Measurements from ENCODE around the gene FBXO21.
"Not testable (repeated sequence)": the region's sequence is repeated elsewhere in the genome, so short reads cannot be mapped to it uniquely, and the experiment has no call there.

FBXO21 gene

DNA sequence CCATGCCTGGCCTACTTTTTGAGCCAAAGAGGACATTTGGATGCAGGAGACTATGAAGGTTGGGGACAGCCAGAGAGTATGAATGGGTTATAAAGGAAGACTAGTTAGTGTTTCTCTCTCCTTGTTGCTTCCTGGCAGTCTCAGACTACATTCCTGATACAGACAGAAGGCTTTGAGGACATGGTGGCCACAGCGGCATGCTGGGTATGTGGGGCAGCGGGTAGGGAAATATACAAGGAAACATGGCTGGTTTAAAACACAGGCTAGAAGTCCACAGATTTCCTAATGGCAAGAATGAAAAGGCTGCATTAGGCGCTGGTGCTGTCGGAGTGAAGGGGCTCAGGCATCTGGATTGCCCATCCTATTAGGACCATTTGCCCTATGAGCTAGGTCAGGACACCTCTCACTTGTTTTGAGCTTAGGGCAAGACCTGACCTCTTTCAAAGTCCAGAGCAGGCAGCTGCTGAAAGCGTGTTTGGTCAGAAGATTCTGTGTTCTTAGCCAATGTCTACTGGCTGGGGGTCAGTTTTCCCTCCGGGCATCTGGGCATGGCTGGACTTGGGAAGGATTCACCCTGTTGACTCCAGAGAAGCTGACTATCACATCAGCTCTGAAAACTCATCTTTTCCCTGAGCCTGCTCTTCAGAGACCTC lies 20.1 kb upstream of the FBXO21 start:
- H3K27ac Mint-ChIP-seq = no peak overlapping the region
- no peak for ATAC-seq
- no peaks in the 10 kb centered on the region for H3K9me3 Mint-ChIP-seq
- no peak overlapping the region for H3K4me3 Mint-ChIP-seq
- H3K4me1 Mint-ChIP-seq = no peaks in the 10 kb centered on the region
- H3K27me3 Mint-ChIP-seq = peaks cover 27% of the 10 kb centered on the region
- DNase-seq = no peak

DNA sequence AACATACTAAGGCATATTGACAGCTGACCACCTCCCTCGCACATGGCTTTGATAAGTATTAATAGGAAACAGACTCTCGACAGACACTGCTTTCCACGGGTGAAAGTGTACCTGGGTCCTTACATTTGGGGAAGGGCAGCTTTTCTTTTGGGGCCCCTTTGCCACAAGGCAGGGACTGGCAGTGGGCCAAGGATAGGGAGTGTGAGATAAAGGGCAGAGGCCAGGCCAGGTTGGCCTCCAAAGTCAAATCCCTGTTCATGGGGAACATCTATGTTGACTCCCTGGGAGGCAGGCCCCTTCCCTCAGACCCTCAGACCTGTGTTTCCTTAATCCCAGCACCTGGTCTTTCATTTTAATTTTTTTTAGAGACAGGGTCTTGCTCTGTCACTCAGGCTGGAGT lies 19.4 kb upstream of the FBXO21 start:
- Mint-ChIP-seq H3K4me3 (no peak overlapping the region), H3K9me3 (no peaks in the 10 kb centered on the region), H3K27me3 (peaks cover 35% of the 10 kb centered on the region), H3K4me1 (no peaks in the 10 kb centered on the region), H3K27ac (no peak overlapping the region)
- ATAC-seq (no peak), DNase-seq (no peak)

DNA sequence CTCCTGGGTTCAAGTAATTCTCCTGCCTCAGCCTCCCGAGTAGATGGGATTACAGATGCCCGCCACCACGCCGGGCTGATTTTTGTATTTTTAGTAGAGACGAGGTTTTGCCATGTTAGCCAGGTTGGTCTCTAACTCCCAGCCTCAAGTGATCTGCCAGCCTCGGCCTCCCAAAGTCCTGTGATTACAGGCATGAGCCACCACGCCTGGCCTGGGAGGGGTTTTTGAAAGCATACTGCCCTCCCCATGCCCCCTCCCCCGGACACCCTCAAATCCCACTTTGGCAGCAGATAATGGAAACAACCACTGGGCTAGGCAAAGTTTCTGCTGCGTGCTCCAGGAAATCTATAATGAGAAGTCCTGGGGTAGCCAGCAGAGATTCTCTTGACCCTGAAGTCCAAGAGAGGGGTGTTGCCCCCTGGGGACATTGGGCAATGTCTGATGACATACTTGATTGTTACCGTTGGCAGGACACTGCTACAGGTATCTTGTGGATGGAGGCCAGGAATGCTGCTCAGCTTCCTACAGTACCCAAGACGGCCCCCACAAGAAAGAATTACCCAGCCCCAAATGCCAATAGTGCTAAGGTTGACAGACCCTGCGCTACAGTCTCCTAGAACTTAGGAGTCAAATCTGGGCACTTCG lies 18.7 kb upstream of the FBXO21 start:
- Mint-ChIP-seq H3K27me3 (peaks cover 35% of the 10 kb centered on the region), H3K4me1 (no peaks in the 10 kb centered on the region), H3K4me3 (no peak overlapping the region), H3K9me3 (no peaks in the 10 kb centered on the region), H3K27ac (no peak overlapping the region)
- no peak for ATAC-seq
- no peak for DNase-seq

DNA sequence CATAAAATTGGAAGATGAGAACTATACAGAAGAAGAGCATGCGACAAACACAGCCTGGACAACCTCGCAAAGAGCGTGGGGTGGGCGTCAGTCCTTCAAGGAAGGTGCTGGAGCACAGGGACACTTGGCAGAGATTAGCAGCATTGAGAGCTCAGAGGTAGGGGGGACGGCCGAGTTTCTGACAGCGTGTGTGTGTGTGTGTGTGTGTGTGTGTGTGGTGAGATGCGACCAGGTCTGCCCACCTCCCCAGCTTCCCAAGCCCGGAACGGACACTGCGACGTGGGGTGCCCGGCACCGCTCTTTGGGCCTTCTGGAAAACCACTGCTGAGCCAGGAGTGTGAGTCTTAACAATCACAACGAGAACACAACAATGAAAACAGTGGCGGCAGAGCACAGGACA lies 17.9 kb upstream of the FBXO21 start:
- DNase-seq = no peak
- Mint-ChIP-seq H3K27ac (peak overlapping the region in 1 of 2 donors; percentile 40), H3K4me1 (no peaks in the 10 kb centered on the region), H3K9me3 (no peaks in the 10 kb centered on the region), H3K27me3 (peaks cover 35% of the 10 kb centered on the region), H3K4me3 (no peak overlapping the region)
- no peak for ATAC-seq

DNA sequence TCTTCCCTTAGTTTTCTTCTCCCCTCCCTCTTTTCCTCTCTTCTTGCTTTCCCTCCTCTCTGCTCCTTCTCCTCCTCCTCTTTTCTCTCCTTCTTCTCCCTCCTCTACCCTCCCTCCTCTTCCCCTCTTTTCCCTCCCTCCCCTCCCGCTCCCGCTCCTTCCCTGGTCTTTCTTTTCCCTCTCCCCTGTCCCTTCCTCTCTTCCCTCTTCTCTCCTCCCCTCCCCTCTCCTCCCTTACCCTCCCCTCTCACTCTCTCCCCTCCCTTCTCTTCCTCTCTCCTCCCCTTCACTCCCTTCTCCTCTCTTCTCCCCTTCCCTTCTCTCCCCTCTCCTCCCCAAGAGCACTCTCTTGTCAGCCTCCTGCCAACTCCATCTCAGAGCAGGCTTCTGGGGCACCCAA lies 17.4 kb upstream of the FBXO21 start:
- H3K4me1 Mint-ChIP-seq = no peaks in the 10 kb centered on the region
- no peak for DNase-seq
- H3K27me3 Mint-ChIP-seq = peaks cover 37% of the 10 kb centered on the region
- peak overlapping the region in 1 of 2 donors; percentile 40 for H3K27ac Mint-ChIP-seq
- no peaks in the 10 kb centered on the region for H3K9me3 Mint-ChIP-seq
- ATAC-seq = no peak
- no peak overlapping the region for H3K4me3 Mint-ChIP-seq

DNA sequence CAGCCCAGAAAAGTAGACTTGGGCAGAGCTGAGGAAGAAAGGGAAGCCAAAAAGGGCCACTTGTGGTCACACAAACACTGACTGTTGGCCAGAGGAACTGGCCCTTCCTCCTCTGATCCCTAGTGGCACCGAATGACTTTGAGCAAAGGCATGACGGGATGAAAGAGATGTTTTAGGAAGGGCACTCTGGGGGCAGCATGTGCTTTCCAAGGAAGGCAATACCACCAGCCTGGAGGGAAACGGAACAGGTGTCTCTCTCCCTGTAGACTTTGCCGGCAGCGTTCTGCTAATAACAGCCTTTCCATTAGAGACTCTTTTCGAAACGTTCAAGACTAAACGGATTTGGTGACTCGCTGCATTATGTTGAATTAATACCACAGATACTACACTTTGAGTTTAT lies 12.3 kb upstream of the FBXO21 start:
- H3K27ac Mint-ChIP-seq = no peak overlapping the region
- H3K9me3 Mint-ChIP-seq = no peaks in the 10 kb centered on the region
- peaks cover 36% of the 10 kb centered on the region for H3K27me3 Mint-ChIP-seq
- H3K4me1 Mint-ChIP-seq = no peaks in the 10 kb centered on the region
- no peak for DNase-seq
- no peak for ATAC-seq
- H3K4me3 Mint-ChIP-seq = no peak overlapping the region

DNA sequence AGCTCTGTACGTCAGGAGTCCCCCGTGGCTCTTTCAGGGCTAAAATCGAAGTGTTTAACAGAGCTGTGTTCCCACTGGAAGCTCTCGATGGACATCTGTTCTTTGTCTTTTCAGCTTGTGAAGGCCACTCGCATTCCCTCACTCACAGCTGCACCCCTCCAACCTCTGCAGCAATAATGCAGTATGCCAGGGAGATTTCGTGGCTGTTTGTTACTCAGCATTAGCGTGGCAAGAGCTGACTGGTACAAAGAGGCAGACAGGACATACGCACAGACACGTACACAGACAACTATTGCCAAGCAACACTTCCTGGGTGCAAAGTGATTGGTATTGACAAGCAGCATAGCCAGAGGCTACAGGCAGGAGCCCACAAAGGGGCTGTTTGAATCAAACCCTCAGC lies 11.8 kb upstream of the FBXO21 start:
- DNase-seq (no peak), ATAC-seq (no peak)
- Mint-ChIP-seq H3K27me3 (peaks cover 30% of the 10 kb centered on the region), H3K27ac (peak overlapping the region in 1 of 2 donors; percentile 51), H3K9me3 (no peaks in the 10 kb centered on the region), H3K4me1 (no peaks in the 10 kb centered on the region), H3K4me3 (no peak overlapping the region)

DNA sequence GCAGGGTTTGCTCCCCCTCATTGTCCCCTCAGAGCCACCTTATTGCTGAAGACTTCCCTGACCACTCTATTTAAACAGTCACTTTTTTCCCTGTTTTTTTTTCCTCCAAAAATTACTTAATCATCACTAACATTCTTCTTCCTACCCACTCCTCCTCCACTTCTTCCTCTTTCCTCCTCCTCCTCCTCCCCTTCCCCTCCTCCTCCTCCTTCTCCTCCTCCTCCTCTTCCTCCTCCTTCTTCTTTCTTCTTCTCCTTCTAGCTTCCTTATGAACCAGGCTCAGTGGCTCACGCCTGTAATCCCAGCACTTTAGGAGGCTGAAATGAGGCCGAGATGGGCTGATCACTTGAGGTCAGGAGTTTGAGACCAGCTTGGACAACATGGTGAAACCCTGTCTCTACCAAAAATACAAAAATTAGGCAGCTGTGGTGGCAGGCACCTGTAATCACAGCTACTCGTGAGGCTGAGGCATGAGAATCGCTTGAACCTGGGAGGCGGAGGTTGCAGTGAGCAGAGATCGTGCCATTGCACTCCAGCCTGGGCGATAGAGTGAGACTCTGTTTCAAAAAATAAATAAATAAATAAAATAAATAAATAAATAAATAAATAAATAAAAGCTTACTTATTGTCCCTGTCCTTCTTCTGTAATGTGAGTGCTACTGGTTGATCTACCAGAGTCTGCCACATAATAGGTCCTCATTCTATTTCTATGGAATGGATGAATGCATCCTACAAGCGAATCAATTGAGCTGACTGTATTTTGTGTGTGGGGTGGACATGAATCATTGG lies 9.9 kb upstream of the FBXO21 start:
- not testable (repeated sequence) for H3K27ac Mint-ChIP-seq, DNase-seq, H3K4me1 Mint-ChIP-seq, ATAC-seq, H3K9me3 Mint-ChIP-seq, H3K4me3 Mint-ChIP-seq
- peaks cover 26% of the 10 kb centered on the region for H3K27me3 Mint-ChIP-seq

DNA sequence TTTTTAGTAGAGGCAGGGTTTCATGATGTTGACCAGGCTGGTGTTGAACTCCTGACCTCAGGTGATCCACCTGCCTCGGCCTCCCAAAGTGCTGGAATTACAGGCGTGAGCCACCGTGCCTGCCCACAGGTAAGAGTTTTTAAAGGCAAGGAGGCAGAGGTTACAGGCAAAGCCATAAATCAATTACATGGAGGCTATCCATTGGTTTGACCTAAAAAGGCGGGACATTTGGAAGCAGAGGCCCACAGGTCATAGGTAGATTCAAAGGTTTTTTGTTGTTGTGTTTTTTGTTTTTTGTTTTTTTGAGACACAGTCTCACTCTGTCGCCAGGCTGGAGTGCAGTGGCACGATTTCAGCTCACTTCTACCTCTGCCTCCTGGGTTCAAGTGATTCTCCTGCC lies 6.1 kb upstream of the FBXO21 start:
- peak overlapping the region in 1 of 2 donors; percentile 14 for H3K27ac Mint-ChIP-seq
- DNase-seq, H3K4me3 Mint-ChIP-seq, H3K9me3 Mint-ChIP-seq, ATAC-seq, H3K27me3 Mint-ChIP-seq, H3K4me1 Mint-ChIP-seq: not testable (repeated sequence)

DNA sequence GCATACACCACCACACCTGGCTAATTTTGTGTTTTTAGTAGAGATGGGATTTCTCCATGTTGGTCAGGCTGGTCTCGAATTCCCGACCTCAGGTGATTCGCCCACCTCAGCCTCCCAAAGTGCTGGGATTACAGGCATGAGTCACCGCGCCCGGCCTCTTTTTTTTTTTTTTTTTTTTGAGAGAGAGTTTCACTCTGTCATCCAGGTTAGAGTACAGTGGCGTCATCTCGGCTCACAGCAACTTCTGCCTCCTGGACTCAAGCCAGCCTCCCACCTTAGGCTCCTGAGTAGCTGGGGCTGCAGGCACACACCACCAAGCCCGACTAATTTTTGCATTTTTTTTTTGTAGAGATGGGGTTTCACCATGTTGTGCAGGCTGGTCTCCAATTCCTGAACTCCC lies 4.8 kb upstream of the FBXO21 start:
- DNase-seq, H3K9me3 Mint-ChIP-seq, H3K27me3 Mint-ChIP-seq, H3K4me3 Mint-ChIP-seq, ATAC-seq, H3K27ac Mint-ChIP-seq: not testable (repeated sequence)
- H3K4me1 Mint-ChIP-seq = peaks cover 12% of the 10 kb centered on the region

DNA sequence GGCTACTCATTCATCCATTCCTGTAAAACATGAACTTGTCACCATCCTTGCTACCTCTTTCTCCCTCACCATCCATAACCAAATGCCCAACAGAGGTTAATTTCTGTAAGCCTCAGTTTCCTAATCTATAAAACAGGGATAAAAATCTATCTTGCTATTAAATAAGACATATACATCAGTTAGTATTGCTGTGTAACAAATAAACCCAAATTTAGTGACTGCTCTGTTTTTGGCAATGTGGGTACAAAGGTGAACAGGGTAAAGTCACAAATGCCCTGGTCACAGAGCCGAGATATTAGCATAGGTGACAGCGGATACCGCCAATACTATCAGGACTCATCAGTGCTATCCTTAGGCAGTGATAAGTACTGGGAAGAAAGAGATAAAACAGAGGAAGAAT lies 3.6 kb upstream of the FBXO21 start:
- H3K9me3 Mint-ChIP-seq = peaks cover 0 to 8% of the 10 kb centered on the region in 2 donors
- H3K27me3 Mint-ChIP-seq = no peaks in the 10 kb centered on the region
- H3K4me1 Mint-ChIP-seq = peaks cover 21% of the 10 kb centered on the region
- H3K27ac Mint-ChIP-seq = no peak overlapping the region
- no peak for ATAC-seq
- no peak overlapping the region for H3K4me3 Mint-ChIP-seq
- DNase-seq = no peak

DNA sequence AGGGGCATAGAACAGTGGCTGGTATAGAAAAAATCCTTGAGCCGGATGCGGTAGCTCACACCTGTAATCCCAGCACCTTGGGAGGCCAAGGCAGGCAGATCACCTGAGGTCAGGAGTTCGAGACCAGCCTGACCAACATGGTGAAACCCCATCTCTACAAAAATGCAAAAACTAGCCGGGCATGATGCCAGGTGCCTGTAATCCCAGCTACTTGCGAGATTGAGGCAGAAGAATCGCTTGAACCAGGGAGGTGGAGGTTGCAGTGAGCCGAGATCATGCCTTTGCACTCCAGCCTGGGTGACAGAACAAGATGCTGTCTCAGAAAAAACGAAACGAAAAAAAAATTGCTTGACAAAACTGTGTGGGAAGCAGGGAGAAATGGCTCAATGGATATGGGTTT lies 2.3 kb upstream of the FBXO21 start:
- not testable (repeated sequence) for H3K27me3 Mint-ChIP-seq, H3K9me3 Mint-ChIP-seq, H3K27ac Mint-ChIP-seq, ATAC-seq, H3K4me3 Mint-ChIP-seq, DNase-seq
- H3K4me1 Mint-ChIP-seq = peaks cover 31% of the 10 kb centered on the region

DNA sequence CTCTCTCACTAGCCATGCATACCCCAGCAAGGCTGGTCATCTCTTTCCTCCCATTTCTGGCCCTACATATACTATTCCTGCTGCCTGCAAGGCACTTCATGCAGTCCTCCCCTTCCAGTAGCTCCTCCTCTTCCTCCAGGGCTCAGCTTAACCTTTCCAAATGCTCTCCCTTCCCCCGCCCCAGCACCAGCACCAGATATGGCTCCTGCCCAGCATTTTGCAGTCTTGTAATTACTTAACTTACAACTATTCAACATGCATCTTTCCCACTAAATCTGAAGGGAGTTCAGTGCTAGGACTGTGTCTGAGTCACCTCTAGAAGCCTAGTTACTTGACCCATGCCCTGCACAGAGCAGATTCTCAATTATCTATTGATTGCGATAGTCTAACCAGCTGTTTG lies 1.8 kb upstream of the FBXO21 start:
- no peak overlapping the region for H3K4me3 Mint-ChIP-seq
- H3K27me3 Mint-ChIP-seq = no peaks in the 10 kb centered on the region
- no peak overlapping the region for H3K27ac Mint-ChIP-seq
- DNase-seq (no peak), ATAC-seq (no peak)
- H3K4me1 Mint-ChIP-seq = peaks cover 34% of the 10 kb centered on the region
- peaks cover 0 to 8% of the 10 kb centered on the region in 2 donors for H3K9me3 Mint-ChIP-seq

DNA sequence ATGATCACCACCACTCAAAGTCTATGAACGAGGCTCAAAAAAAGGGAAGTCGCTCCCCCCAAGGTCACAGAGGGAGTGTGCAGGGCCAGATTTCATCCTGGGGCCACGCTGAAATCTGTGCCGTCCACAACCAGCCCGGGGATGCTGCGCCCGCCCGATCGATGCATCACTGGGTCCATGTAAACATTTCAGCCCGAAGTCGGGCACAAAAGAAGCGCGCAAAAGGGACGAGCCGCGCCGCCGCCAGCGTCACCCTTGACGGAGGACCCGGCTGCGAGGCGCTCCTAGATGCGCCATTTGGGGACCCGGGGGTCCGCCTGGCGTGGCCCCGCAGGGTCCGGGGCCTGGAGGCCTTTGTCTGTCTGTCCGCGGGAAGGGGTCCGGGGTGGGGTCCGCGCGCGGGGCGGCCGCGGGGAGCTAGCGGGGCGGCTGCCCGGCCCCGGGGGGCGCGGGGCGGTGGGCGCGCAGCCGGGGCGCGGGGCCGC lies 503 bp downstream of the FBXO21 start:
- H3K27me3 Mint-ChIP-seq = no peaks in the 10 kb centered on the region
- peak overlapping the region; percentile 95 to 96 for H3K27ac Mint-ChIP-seq
- peaks cover 34% of the 10 kb centered on the region for H3K4me1 Mint-ChIP-seq
- DNase-seq (peak; percentile 32 to 45), ATAC-seq (peak; percentile 57)
- H3K4me3 Mint-ChIP-seq = peak overlapping the region; percentile 93
- H3K9me3 Mint-ChIP-seq = peaks cover 0 to 8% of the 10 kb centered on the region in 2 donors

DNA sequence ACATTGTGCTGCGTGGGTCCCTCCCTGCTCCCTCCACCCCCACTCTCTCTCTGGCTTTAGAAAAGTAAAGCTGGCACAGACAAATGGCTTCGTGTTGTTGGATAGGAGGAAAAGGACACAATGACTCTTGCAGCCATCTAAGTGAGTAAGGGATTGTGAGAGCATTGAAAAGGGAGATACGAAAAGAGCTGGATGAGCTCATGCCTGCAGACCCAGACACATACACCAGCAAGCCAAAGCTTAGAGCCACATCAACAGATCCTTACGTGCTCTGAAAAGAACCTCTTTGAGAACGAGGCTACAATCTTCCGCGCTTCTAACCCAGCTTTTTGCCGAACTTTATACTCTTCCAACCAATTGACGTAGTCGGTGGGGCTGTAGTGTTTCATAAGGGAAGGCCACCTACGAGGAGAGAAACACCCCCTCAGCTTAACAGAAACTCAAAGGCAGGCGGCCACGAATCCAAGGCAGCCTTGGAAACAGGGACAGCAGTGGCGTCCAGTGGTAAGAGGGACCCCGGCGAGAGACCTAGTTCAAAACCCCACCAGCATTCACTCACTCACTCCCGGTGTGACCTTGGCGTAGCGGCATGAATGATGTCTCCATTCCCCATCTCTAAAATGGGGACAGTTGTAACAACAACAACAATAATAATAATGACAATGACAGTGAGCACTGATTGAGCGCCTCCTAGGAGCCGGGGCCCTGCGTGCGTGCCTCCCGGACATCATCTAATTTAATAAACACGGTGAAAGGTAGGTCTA lies 1.1 kb downstream of the FBXO21 start:
- Mint-ChIP-seq H3K4me1 (peaks cover 34% of the 10 kb centered on the region), H3K27me3 (no peaks in the 10 kb centered on the region), H3K4me3 (peak overlapping the region; percentile 93), H3K27ac (peak overlapping the region; percentile 95 to 96), H3K9me3 (peaks cover 0 to 8% of the 10 kb centered on the region in 2 donors)
- DNase-seq (no peak), ATAC-seq (no peak)

Measured in stimulated activated naive CD8-positive, alpha-beta T cell treated with anti-CD3 and anti-CD28 coated beads, Interleukin-15, amount 100 ng/mL, for 72 hours (primary cell).